GM12801 (cell line): ENCODE measurements around the gene TMEM89.

Source experiments
- CTCF ChIP-seq: IDR thresholded peaks from one replicate; pipeline ENCODE4 v1.5.1; 2011; ENCODE audit warnings: control low read depth; ENCODE audit not compliant: insufficient read length; ENCODE audit errors: extremely low read depth

TMEM89 gene

GRCh38 chr3:48661501-48662144 is 40.1 kb upstream of the TMEM89 start:
- no peak for TF ChIP-seq CTCF

GRCh38 chr3:48660800-48661400 is 39.3 kb upstream of the TMEM89 start:
- no peak for TF ChIP-seq CTCF

- TF ChIP-seq CTCF: no peak
These were observed 35.3 kb upstream of the TMEM89 start for GRCh38 chr3:48656841-48657281.

GRCh38 chr3:48656061-48656840 is 34.7 kb upstream of the TMEM89 start:
- no peak for TF ChIP-seq CTCF

GRCh38 chr3:48655606-48656005 is 34.0 kb upstream of the TMEM89 start:
- no peak for TF ChIP-seq CTCF

GRCh38 chr3:48655063-48655462 is 33.5 kb upstream of the TMEM89 start:
- no peak for TF ChIP-seq CTCF

GRCh38 chr3:48652923-48653715 is 31.6 kb upstream of the TMEM89 start:
- TF ChIP-seq CTCF: no peak
